IPS-11a (cell line): ENCODE data around the gene ARL2BP.
"Not testable (repeated sequence)": the region's sequence is repeated elsewhere in the genome, so short reads cannot be mapped to it uniquely, and the experiment has no call there.

Experiments used
- H3K4me3 ChIP-seq: one replicate; pipeline ENCODE4 v1.5.1; 2013; ENCODE audit warnings: low read depth, low read length, control low read depth

ARL2BP gene

DNA sequence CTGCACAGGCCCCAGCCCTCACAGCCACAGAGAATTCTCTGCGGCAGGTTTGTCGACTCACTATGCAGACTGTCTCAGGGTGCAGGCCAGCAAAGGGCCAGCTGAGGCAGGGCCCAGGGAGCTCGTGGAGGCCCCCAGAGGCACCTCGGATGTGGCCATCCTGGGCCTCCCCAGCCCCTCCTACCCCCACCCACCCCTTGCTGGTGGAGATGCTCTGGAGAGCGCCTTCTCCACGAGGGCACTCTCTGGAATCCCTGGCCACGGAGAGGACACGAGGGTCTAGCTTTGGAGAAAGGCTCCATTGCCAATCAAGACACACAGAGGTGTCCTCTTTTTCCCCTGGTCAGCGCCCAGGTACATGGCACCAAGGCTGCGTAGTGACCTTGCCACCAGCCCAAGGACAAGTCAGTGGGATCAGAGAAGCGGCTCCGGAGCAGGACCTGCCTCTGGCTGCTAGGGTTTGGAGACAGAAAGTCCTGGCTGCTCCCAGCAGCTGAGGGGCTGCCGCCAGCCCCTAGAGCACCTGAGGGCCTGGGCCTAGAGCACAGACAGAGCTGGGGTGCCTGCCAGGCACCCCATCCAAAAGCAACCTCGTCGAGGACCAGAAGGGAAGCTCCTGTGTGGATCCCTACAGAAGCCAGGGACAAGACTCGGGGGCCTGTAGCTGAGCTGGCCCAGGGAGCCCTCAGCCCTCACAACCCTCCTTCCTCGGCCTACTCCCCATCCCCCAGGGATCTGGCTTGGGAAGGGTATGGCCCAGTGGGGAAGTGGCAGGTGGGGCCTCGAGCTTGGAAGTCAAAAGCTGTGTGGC is 18.7 kb downstream of the ARL2BP start:
- H3K4me3 ChIP-seq = no peak overlapping the region

DNA sequence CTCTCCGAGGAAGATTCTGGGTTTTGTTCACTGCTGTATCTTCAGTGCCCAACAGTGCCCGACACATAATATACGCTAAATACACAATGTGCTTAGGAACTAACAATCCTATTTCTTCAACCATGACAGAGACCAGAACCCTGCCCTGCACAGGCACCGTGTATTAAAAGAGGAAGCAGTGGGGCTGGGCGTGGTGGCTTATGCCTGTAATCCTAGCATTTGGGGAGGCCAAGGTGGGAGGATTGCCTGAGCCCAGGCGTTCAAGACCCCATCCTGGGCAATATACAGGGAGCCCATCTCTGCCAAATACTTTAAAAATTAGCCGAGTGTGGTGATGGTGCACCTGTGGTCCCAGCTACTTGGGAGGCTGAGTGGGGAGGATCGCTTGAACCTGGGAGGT is 19.3 kb downstream of the ARL2BP start:
- no peak overlapping the region for H3K4me3 ChIP-seq

DNA sequence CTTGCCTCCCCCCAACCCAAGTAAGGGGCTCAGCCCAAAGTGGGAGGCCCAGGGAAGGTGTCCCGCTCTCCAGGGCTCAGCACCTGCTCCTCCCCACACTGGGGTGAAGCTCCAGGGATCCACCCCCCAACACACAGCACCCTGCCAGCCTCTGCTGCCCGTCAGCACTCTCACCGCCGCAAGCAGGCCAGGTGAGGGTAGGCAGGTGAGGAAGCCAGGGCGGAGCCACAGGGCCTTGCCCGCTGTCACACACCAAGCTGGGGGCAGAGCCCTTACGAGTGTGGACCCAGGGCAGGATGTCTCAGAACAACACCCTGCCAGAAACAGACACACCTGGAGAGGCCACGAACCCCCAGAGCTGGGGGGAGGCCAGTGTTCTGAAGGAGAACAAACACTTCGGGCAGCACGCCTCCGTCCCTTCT is 19.9 kb downstream of the ARL2BP start:
- H3K4me3 ChIP-seq = no peak overlapping the region

DNA sequence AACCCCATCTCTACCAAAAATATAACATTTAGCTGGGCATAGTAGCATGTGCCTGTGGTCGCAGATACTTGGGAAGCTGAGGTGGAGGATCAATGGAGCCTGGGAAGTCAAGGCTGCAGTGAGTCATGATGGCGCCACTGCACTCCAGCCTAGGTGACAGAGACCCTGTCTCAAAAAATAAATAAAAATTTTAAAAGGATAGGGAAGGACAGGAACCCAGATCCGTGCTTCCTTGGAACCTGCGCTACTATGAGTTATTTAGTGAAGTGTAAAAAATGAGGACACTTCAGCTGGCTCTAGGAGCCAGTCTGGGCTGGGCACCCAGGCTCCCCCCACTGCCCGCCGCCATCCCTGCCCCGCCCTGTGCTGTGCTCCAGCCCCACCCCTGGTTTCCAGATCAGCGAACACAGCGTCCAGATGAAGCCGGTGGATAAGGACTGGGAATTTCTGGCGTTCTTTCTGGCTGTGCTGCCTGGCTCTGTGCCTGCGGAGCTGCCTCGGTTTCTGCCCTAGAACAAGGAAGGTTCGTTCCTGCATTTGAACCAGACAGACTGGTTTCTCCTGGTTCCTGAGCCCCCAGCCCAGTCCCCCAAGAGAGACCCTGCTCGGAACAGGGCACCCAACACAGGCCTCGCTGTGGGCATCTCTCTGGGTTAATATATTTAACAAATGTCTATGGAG is 20.9 kb downstream of the ARL2BP start:
- H3K4me3 ChIP-seq = no peak overlapping the region

- H3K4me3 ChIP-seq = no peak overlapping the region
These were observed 21.6 kb downstream of the ARL2BP start for GRCh38 chr16:57266531-57267260.

GRCh38 chr16:57267343-57267742 is 22.3 kb downstream of the ARL2BP start:
- not testable (repeated sequence) for H3K4me3 ChIP-seq

DNA sequence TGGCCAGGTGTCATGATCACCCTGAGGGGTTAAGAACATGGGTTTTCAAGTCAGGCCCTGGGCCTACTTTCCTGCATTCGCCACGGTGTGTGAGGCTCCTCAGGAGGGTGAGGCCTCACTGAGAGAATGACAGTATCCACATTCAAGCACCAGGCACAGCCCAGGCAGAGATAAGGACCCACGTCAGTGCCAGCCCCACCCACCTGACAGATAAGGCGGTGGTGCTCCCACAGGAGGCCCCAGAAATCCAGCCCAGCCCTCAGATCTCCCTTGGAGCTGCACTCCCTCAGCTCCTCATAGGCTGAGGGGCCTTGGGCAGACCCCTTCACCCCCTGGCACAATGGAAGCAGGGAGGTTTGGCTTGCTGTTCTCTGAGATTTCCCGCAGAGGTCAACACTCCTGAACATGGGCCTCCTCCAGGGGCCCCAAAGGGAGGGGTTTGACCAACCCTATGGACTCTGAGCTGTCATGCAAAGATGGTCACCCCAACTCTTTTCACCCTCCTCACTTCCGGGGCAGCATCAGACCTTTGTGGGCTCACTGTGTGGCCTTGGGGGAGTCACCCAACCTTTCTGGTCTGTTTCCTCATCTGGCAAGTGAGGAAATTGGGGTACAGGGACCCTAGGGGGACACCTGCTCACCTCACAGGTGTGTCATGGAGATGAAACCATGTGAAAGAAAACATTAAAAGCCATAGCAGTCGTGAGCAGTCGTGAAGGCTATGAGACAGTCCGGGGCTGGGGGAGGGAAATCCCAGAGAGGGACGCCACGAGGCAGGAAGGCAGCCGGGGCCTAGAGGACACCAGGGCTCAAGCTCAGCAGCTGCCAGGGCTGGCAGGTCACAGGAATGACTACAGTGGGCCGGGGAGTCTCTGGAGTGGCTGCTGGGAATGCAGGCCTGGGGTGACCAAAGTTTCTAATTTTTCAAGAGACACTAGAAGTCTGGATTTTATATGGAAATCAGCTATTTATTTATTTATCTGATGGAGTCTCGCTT is 24.0 kb downstream of the ARL2BP start:
- H3K4me3 ChIP-seq = no peak overlapping the region

- H3K4me3 ChIP-seq = no peak overlapping the region
These were observed 25.4 kb downstream of the ARL2BP start for GRCh38 chr16:57270221-57271062.

- no peak overlapping the region for H3K4me3 ChIP-seq
These were observed 25.9 kb downstream of the ARL2BP start for GRCh38 chr16:57271063-57271345.

GRCh38 chr16:57271867-57272495 is 26.9 kb downstream of the ARL2BP start:
- no peak overlapping the region for H3K4me3 ChIP-seq

- H3K4me3 ChIP-seq = no peak overlapping the region
These were observed 28.3 kb downstream of the ARL2BP start for GRCh38 chr16:57273359-57273758.

DNA sequence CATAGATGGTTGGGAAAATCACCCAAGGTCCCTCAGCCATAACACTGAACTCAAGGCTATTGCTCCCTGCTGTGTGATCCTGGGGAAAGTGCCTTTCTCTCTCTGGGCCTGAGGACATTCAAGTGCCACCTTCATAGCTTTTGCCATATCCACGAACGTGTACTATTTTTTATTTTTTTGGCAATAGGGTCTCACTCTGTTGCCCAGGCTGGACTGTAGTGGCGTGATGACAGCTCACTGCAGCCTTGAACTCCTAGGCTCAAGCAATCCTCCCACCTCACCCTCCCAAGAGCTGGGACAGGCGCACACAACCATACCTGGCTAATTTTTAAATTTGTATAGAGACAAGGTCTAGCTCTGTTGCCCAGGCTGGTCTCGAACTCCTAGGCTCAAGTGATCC is 28.8 kb downstream of the ARL2BP start:
- H3K4me3 ChIP-seq = no peak overlapping the region

GRCh38 chr16:57275946-57276345 is 30.9 kb downstream of the ARL2BP start:
- H3K4me3 ChIP-seq = not testable (repeated sequence)

DNA sequence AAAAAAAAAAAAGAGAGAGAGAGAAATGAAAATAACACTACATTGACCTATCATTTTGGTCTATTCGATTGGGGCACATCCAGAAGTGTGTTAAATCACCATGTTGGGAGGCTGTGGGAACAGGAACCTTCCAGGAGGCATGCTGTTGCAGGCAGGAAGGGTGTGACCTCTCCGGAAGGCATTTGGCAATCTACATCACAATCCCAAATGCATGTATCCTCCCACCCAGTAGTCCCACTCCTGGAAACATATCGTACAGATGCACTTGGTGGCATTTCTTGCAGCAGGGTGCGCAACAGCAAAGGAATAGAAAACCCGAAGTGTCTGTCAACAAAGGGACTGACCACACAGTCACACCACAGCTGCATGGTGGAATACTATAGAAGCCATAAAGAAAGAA is 31.5 kb downstream of the ARL2BP start:
- H3K4me3 ChIP-seq = no peak overlapping the region

- H3K4me3 ChIP-seq = no peak overlapping the region
These were observed 32.5 kb downstream of the ARL2BP start for GRCh38 chr16:57277586-57277985.

GRCh38 chr16:57278494-57278893 is 33.4 kb downstream of the ARL2BP start:
- H3K4me3 ChIP-seq = no peak overlapping the region

DNA sequence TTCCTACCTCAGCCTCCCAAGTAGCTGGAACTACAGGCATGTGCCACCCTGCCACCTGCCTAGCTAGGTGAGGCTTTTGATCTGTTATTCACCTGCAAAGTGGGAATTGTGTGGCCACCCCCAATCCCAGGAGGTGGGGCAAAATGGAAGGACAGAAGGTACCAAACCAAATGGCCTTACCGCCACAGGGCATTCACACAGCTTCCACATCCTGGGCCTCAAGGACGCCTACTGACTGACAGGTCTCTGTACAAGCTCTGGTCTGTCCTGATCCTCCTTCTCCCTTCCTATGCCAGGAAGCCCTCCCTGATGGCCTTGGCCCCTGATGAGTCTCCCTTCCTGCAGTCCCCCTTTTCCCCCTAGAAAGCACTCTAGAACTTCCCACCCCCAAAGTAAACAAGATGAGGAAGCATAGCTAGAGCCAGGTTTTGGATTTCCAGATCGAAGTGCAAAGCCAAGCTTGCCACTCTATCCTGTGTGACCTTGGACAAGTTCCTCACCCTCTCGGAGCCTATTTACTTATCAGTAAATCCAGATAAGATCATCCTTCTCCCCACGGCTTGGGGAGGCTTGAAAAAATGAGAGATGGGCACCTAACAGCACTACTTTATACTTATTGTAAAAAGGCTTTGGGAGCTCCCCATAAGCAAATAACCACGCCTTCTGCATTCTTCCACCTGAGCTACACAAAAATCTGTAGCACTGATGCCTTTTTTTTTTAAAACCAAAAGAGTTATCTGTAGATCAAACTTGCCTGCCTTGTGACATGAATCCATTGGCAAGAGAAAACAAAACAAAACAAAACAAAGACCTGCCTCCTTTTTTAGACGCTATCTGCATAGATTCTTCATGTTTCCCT is 35.0 kb downstream of the ARL2BP start:
- no peak overlapping the region for H3K4me3 ChIP-seq

- H3K4me3 ChIP-seq = no peak overlapping the region
These were observed 36.7 kb downstream of the ARL2BP start for GRCh38 chr16:57281791-57282190.
